OCI-LY7 (cell line): ENCODE data around the gene CMTM7. TPM values are rescaled to one million over a fixed set of nuclear protein-coding genes. Genes with fewer than 3 reads are reported as not detected.

ENCODE experiments used
- BruUV-seq: library from RNA; stranded (reverse); fragments of 400-500 nt; replicated peaks from 2 replicates; lab custom pipeline; 2021; lab: Mats Ljungman, UMichigan
- CTCF ChIA-PET: fragments of 300-600 bp; sonication (Branson Sonifier 250); formaldehyde crosslinking; loops from one replicate; lab custom pipeline; 2022; ENCODE audit warnings: antibody characterized with exemption; ENCODE audit not compliant: unreplicated experiment; lab: Charles Lee
- POLR2A ChIA-PET: fragments of 300-600 bp; sonication (Branson Sonifier 250); formaldehyde crosslinking; loops from one replicate; lab custom pipeline; 2022; ENCODE audit warnings: antibody characterized with exemption; lab: Charles Lee
- DNase-seq: peaks from one replicate; pipeline ENCODE4 v3.0.0-alpha.2; 2015; ENCODE audit warnings: low spot score
- H2AFZ ChIP-seq: fragments of 200-600 bp; sonication (generic), shearing (Covaris generic); 2 replicates; pipeline ENCODE4 v1.6.1; 2014; ENCODE audit warnings: mild to moderate bottlenecking, antibody characterized with exemption, low read length, moderate library complexity
- H3K27ac ChIP-seq: fragments of 200-600 bp; sonication (generic); 2 replicates; pipeline ENCODE4 v1.5.1; 2014; ENCODE audit warnings: mixed run types, low read depth, mild to moderate bottlenecking, moderate library complexity, low read length, inconsistent platforms; ENCODE audit not compliant: poor library complexity, severe bottlenecking
- H3K36me3 ChIP-seq: fragments of 200-600 bp; sonication (generic); 2 replicates; pipeline ENCODE4 v1.6.1; 2014; ENCODE audit warnings: mild to moderate bottlenecking, antibody characterized with exemption, low read length, moderate library complexity, mixed read lengths; ENCODE audit not compliant: insufficient read depth
- H3K4me1 ChIP-seq: fragments of 200-600 bp; sonication (generic); 2 replicates; pipeline ENCODE4 v1.5.1; 2014; ENCODE audit warnings: mild to moderate bottlenecking, low read length; ENCODE audit not compliant: insufficient read depth, poor library complexity, severe bottlenecking
- H3K4me2 ChIP-seq: fragments of 200-600 bp; sonication (generic); 2 replicates; pipeline ENCODE4 v1.6.1; 2014; ENCODE audit warnings: mild to moderate bottlenecking, low read length
- H3K4me3 ChIP-seq: fragments of 200-600 bp; sonication (generic); 2 replicates; pipeline ENCODE4 v1.5.1; 2014; ENCODE audit warnings: mild to moderate bottlenecking, low read depth, low read length; ENCODE audit not compliant: poor library complexity, severe bottlenecking
- H3K79me2 ChIP-seq: fragments of 200-600 bp; sonication (generic); 2 replicates; pipeline ENCODE4 v1.6.1; 2016; ENCODE audit warnings: low read depth, mild to moderate bottlenecking, low read length, moderate library complexity, mixed read lengths; ENCODE audit not compliant: insufficient read depth
- H3K9me2 ChIP-seq: fragments of 200-600 bp; sonication (generic); 2 replicates; pipeline ENCODE4 v1.6.1; 2016; ENCODE audit warnings: mild to moderate bottlenecking, low read length, mixed read lengths; ENCODE audit not compliant: insufficient read depth
- H3K9me3 ChIP-seq: fragments of 200-600 bp; sonication (generic); 2 replicates; pipeline ENCODE4 v1.6.1; 2014; ENCODE audit warnings: mild to moderate bottlenecking, mixed run types, low read length, mixed read lengths
- H4K20me1 ChIP-seq: fragments of 200-600 bp; sonication (generic); 2 replicates; pipeline ENCODE4 v1.6.1; 2014; ENCODE audit warnings: mild to moderate bottlenecking, antibody characterized with exemption, low read length, moderate library complexity, mixed read lengths; ENCODE audit not compliant: insufficient read depth
- CTCF ChIP-seq: fragments of 200-600 bp; sonication (generic); conservative IDR thresholded peaks from 2 replicates; pipeline ENCODE4 v1.5.1; 2014; ENCODE audit warnings: mild to moderate bottlenecking, antibody characterized with exemption, low read length, moderate library complexity, mixed read lengths
- EZH2phosphoT487 ChIP-seq: fragments of 200-600 bp; sonication (generic); IDR thresholded peaks from 2 replicates; pipeline ENCODE4 v1.6.1; 2018; ENCODE audit warnings: low read depth, borderline replicate concordance, mild to moderate bottlenecking, mixed run types, antibody characterized with exemption, low read length, moderate library complexity, mixed read lengths
- intact Hi-C: fragments of 100-400 bp; cut with micrococcal nuclease; formaldehyde crosslinking; loops from one replicate; pipeline ENCODE4 v1.10.0; 2022; ENCODE audit not compliant: unreplicated experiment
- total RNA-seq, 2 experiments: library from RNA; depleted of rRNA in 1 of 2; stranded (reverse); fragments of >200 nt in 1 of 2; shearing (Covaris generic) in 1 of 2; gene quantifications; 2 replicates each; pipeline ENCODE4 v1.2.3, GENCODE V29; 2014 to 2022

CMTM7 gene
- total RNA-seq, 2 experiments from 2014 or later = 16.0 to 19.0 TPM

- H2AFZ ChIP-seq = no peak overlapping the region
- peaks cover 10% of the 10 kb centered on the region for H3K4me1 ChIP-seq
- no peaks in the 10 kb centered on the region for H3K9me2 ChIP-seq
- intact Hi-C loops = loop anchor here (10.0 kb wide), 1 partner anchor 309 kb away; the partner anchor contains the start of gene CNOT10
- H3K9me3 ChIP-seq = no peaks in the 10 kb centered on the region
- BruUV-seq = no TSS peak
- H4K20me1 ChIP-seq = no peaks in the 10 kb centered on the region
- H3K36me3 ChIP-seq = no peaks in the 10 kb centered on the region
- H3K79me2 ChIP-seq = no peaks in the 10 kb centered on the region
- H3K4me3 ChIP-seq = no peak overlapping the region
- ChIA-PET CTCF (interaction anchor here (1.5 kb wide), 1 partner anchor 92 kb away, joined by 6 read pairs; no protein-coding TSS in a partner anchor), POLR2A (interaction anchor here (0.8 kb wide), 1 partner anchor 57 kb away, joined by 3 read pairs; no protein-coding TSS in a partner anchor)
- no peak overlapping the region for H3K27ac ChIP-seq
- H3K4me2 ChIP-seq = no peak overlapping the region
- DNase-seq = no peak
- no peak for TF ChIP-seq EZH2phosphoT487
- TF ChIP-seq CTCF = no peak
Measured at GRCh38 chr3:32376115-32376514, 15.5 kb upstream of the CMTM7 start.

- no peak for DNase-seq
- no peak for TF ChIP-seq CTCF
- TF ChIP-seq EZH2phosphoT487 = no peak
- Histone ChIP-seq H3K4me3 (no peak overlapping the region), H4K20me1 (no peaks in the 10 kb centered on the region), H3K9me3 (no peaks in the 10 kb centered on the region), H2AFZ (no peak overlapping the region), H3K79me2 (no peaks in the 10 kb centered on the region), H3K27ac (no peak overlapping the region), H3K9me2 (no peaks in the 10 kb centered on the region), H3K36me3 (no peaks in the 10 kb centered on the region), H3K4me2 (no peak overlapping the region), H3K4me1 (peaks cover 7% of the 10 kb centered on the region)
- intact Hi-C loops = loop anchor here (10.0 kb wide), 1 partner anchor 305 kb away; the partner anchor contains the start of gene CNOT10
- no TSS peak for BruUV-seq
- POLR2A ChIA-PET = no interaction called here
- CTCF ChIA-PET = no interaction called here
Measured at GRCh38 chr3:32379831-32380500, 11.7 kb upstream of the CMTM7 start.

- TF ChIP-seq EZH2phosphoT487 (no peak), CTCF (no peak)
- Histone ChIP-seq H3K4me1 (peaks cover 9% of the 10 kb centered on the region), H3K9me2 (no peaks in the 10 kb centered on the region), H3K27ac (no peak overlapping the region), H2AFZ (no peak overlapping the region), H3K79me2 (no peaks in the 10 kb centered on the region), H3K4me2 (no peak overlapping the region), H3K36me3 (no peaks in the 10 kb centered on the region), H3K9me3 (no peaks in the 10 kb centered on the region), H3K4me3 (no peak overlapping the region), H4K20me1 (no peaks in the 10 kb centered on the region)
- ChIA-PET POLR2A (interaction anchor here (0.5 to 1.1 kb wide), 2 partner anchors 43 to 52 kb away, joined by 3 read pairs; no protein-coding TSS in a partner anchor), CTCF (no interaction called here)
- no TSS peak for BruUV-seq
- intact Hi-C loops = no loop called here
- DNase-seq = no peak
Measured at GRCh38 chr3:32381922-32382321, 9.7 kb upstream of the CMTM7 start.
